Neural progenitor cell (in vitro differentiated cells): ENCODE results near the gene TWIST1. TPM values are rescaled to one million over a fixed set of nuclear protein-coding genes. Genes with fewer than 3 reads are reported as not detected.

Experiments
- DNase-seq: peaks from one replicate; pipeline ENCODE4 v3.0.0-alpha.2; 2016; ENCODE audit warnings: low spot score
- H2AFZ ChIP-seq: fragments of 200-600 bp; sonication (generic); replicated peaks from 2 replicates; pipeline ENCODE4 v1.6.1; 2016; ENCODE audit warnings: antibody characterized with exemption
- H3F3A ChIP-seq: fragments of 200-600 bp; sonication (generic); 2 replicates; pipeline ENCODE4 v1.6.1; 2016; ENCODE audit warnings: antibody characterized with exemption, low read depth
- H3K27ac ChIP-seq: fragments of 200-600 bp; sonication (generic); 2 replicates; pipeline ENCODE4 v1.5.1; 2016; ENCODE audit warnings: mild to moderate bottlenecking
- H3K27me3 ChIP-seq: fragments of 200-600 bp; sonication (generic); 2 replicates; pipeline ENCODE4 v1.6.1; 2016; ENCODE audit warnings: mild to moderate bottlenecking, moderate library complexity
- H3K36me3 ChIP-seq: fragments of 200-600 bp; sonication (generic); 2 replicates; pipeline ENCODE4 v1.5.1; 2016
- H3K4me1 ChIP-seq: fragments of 200-600 bp; sonication (generic); 2 replicates; pipeline ENCODE4 v1.6.1; 2016; ENCODE audit warnings: mixed run types
- H3K4me2 ChIP-seq: fragments of 200-600 bp; sonication (generic); 2 replicates; pipeline ENCODE4 v1.6.1; 2016
- H3K4me3 ChIP-seq: fragments of 200-600 bp; sonication (generic); 2 replicates; pipeline ENCODE4 v1.5.1; 2016
- H3K79me2 ChIP-seq: fragments of 200-600 bp; sonication (generic); 2 replicates; pipeline ENCODE4 v1.6.1; 2016; ENCODE audit warnings: low read depth
- H3K9ac ChIP-seq: fragments of 200-600 bp; sonication (generic); 2 replicates; pipeline ENCODE4 v1.6.1; 2016
- H3K9me3 ChIP-seq: fragments of 200-600 bp; sonication (generic); 2 replicates; pipeline ENCODE4 v1.5.1; 2016; ENCODE audit warnings: low read depth
- H4K20me1 ChIP-seq: fragments of 200-600 bp; sonication (generic); 2 replicates; pipeline ENCODE4 v1.6.1; 2016; ENCODE audit warnings: low read depth
- H3K27ac Mint-ChIP-seq: 3 replicates; pipeline ENCODE4 v1.8.0; 2021; ENCODE audit warnings: mixed read lengths
- H3K27me3 Mint-ChIP-seq: 2 replicates; pipeline ENCODE4 v1.8.0; 2022; ENCODE audit warnings: low read depth, mild to moderate bottlenecking, inconsistent platforms, moderate library complexity, mixed read lengths; ENCODE audit not compliant: insufficient read depth
- H3K36me3 Mint-ChIP-seq: 3 replicates; pipeline ENCODE4 v1.8.0; 2021; ENCODE audit warnings: mixed read lengths
- H3K4me1 Mint-ChIP-seq: 3 replicates; pipeline ENCODE4 v1.8.0; 2021; ENCODE audit warnings: mixed read lengths
- H3K4me3 Mint-ChIP-seq: 3 replicates; pipeline ENCODE4 v1.8.0; 2021; ENCODE audit warnings: mild to moderate bottlenecking, moderate library complexity, mixed read lengths
- H3K9me3 Mint-ChIP-seq: 3 replicates; pipeline ENCODE4 v1.8.0; 2020; ENCODE audit warnings: mixed read lengths
- EZH2 ChIP-seq: fragments of 200-600 bp; sonication (generic); IDR thresholded peaks from 2 replicates; pipeline ENCODE4 v1.6.1; 2017; ENCODE audit warnings: antibody characterized with exemption, mild to moderate bottlenecking, moderate library complexity
- EZH2phosphoT487 ChIP-seq: fragments of 200-600 bp; sonication (generic); IDR thresholded peaks from 2 replicates; pipeline ENCODE4 v1.6.1; 2017; ENCODE audit warnings: antibody characterized with exemption
- total RNA-seq: library from RNA; depleted of rRNA; stranded (reverse); fragments of >200 nt; gene quantifications from 2 replicates; pipeline ENCODE4 v1.2.3, GENCODE V29; 2015; ENCODE audit warnings: low replicate concordance
- TF ChIP-seq, protein P1 (sequence below): fragments of 200-600 bp; sonication (generic); IDR thresholded peaks from 2 replicates; pipeline ENCODE4 v1.5.1; 2017; ENCODE audit warnings: antibody characterized with exemption, mild to moderate bottlenecking

TWIST1 gene
- total RNA-seq, 1 donor from 2014 or later: not detected

DNA sequence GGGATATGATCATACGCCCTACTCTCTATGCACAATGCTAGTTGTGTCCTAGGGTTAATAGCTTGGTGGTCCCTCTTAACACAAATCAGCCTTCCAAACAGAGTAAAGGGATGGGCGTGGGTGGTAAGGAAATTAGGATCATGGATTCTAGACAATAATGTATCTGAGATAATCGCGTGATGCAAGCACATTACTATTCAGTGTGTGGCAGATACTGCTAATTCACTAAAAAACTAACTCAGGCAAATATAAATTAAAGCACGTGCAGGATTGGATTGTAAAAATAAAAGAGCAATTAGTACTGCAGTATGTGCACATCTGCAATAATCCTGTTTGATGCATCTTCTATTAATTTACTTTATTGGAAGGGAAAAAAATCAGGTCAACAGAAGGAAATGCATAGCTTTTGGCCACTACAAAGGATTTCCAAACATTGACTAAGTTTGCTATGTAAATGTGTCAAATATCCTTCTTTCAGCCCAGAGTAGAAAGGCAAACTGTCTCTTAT, 22.0 kb downstream of the TWIST1 start:
- no peak overlapping the region for H3K4me3 ChIP-seq
- H3K36me3 ChIP-seq: no peaks in the 10 kb centered on the region
- Mint-ChIP-seq H3K9me3 (no peaks in the 10 kb centered on the region), H3K4me1 (no peaks in the 10 kb centered on the region), H3K4me3 (no peak overlapping the region), H3K27ac (no peak overlapping the region), H3K27me3 (peaks cover 2% of the 10 kb centered on the region), H3K36me3 (no peaks in the 10 kb centered on the region)
- H3K27ac ChIP-seq: no peak overlapping the region
- no peak overlapping the region for H3K4me2 ChIP-seq
- no peak for DNase-seq
- no peaks in the 10 kb centered on the region for H4K20me1 ChIP-seq
- H3K9ac ChIP-seq: no peak overlapping the region
- H3K4me1 ChIP-seq: no peaks in the 10 kb centered on the region
- H3K79me2 ChIP-seq: no peaks in the 10 kb centered on the region
- H2AFZ ChIP-seq: no peak overlapping the region
- no peaks in the 10 kb centered on the region for H3K9me3 ChIP-seq
- peaks cover 18% of the 10 kb centered on the region for H3K27me3 ChIP-seq
- TF ChIP-seq, protein P1, sequence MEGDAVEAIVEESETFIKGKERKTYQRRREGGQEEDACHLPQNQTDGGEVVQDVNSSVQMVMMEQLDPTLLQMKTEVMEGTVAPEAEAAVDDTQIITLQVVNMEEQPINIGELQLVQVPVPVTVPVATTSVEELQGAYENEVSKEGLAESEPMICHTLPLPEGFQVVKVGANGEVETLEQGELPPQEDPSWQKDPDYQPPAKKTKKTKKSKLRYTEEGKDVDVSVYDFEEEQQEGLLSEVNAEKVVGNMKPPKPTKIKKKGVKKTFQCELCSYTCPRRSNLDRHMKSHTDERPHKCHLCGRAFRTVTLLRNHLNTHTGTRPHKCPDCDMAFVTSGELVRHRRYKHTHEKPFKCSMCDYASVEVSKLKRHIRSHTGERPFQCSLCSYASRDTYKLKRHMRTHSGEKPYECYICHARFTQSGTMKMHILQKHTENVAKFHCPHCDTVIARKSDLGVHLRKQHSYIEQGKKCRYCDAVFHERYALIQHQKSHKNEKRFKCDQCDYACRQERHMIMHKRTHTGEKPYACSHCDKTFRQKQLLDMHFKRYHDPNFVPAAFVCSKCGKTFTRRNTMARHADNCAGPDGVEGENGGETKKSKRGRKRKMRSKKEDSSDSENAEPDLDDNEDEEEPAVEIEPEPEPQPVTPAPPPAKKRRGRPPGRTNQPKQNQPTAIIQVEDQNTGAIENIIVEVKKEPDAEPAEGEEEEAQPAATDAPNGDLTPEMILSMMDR: no peak
- TF ChIP-seq EZH2phosphoT487 (no peak), EZH2 (no peak)
- H3F3A ChIP-seq: no peaks in the 10 kb centered on the region

DNA sequence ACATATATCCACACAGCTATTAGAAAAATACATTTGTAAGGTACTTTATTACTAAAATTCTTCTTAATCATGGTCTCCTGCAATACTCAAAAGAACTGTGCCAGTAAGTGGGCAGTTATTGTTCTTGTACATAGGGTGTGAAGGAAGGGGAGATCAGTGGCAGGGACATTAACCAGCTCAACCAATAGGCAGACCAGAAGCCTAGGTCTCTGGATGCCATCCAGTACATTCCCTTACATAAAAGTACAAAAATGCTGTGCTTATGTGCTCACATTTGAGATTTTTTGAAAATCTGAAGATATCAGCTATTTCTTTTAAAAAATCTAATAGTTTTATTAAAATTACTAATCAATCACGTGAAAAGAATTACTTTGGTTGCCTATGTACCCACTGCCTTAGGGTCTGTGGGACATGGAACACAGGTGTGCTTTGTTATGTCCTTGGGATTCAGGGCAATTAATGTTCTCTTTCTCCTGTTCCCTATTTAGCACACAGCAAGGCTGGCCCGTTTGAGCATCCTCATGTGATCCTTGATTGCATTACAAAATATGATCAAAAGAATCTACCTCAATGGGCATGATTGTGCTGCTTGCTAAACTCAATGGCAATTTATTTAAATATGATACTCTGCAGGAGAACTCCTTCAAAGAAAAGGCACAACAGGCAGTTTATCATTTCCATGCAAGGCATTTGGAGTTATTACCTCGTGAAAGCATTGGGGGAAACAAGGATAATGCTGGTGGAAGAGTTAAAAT, 22.7 kb downstream of the TWIST1 start:
- Histone ChIP-seq H3K4me1 (no peaks in the 10 kb centered on the region), H3K27me3 (peaks cover 11% of the 10 kb centered on the region), H3K4me3 (no peak overlapping the region), H3F3A (no peaks in the 10 kb centered on the region), H4K20me1 (no peaks in the 10 kb centered on the region), H2AFZ (no peak overlapping the region), H3K36me3 (no peaks in the 10 kb centered on the region), H3K9me3 (no peaks in the 10 kb centered on the region), H3K27ac (no peak overlapping the region), H3K9ac (no peak overlapping the region), H3K4me2 (no peak overlapping the region), H3K79me2 (no peaks in the 10 kb centered on the region)
- Mint-ChIP-seq H3K4me3 (no peak overlapping the region), H3K36me3 (no peaks in the 10 kb centered on the region), H3K9me3 (no peaks in the 10 kb centered on the region), H3K27ac (no peak overlapping the region), H3K4me1 (no peaks in the 10 kb centered on the region), H3K27me3 (peaks cover 2% of the 10 kb centered on the region)
- no peak for TF ChIP-seq EZH2
- TF ChIP-seq, protein P1: no peak
- TF ChIP-seq EZH2phosphoT487: no peak
- no peak for DNase-seq

DNA sequence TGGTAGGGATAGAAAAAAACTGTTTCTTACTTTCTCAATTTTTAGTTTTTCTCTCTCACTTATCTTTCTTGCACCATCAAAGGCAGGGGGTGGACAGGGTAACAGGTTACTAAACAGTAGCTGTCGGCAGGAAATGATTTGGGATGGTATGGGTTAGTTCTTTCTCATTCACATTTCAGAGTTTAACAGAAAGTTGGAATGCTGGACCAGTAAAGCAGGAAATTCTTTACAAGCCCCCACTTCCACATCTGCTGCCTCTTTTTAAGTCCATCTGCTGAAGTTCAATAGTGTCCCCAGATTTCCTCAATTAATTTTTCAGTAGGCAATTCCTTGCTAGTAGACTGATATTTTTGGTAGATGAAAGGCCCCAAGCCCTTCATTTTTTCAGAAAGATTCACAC, 23.3 kb downstream of the TWIST1 start:
- Mint-ChIP-seq H3K27ac (no peak overlapping the region), H3K27me3 (peaks cover 2% of the 10 kb centered on the region), H3K4me3 (no peak overlapping the region), H3K9me3 (no peaks in the 10 kb centered on the region), H3K4me1 (no peaks in the 10 kb centered on the region), H3K36me3 (no peaks in the 10 kb centered on the region)
- H3F3A ChIP-seq: no peaks in the 10 kb centered on the region
- no peaks in the 10 kb centered on the region for H3K79me2 ChIP-seq
- no peak overlapping the region for H3K27ac ChIP-seq
- H3K4me3 ChIP-seq: no peak overlapping the region
- no peak for DNase-seq
- no peak overlapping the region for H2AFZ ChIP-seq
- no peaks in the 10 kb centered on the region for H3K4me1 ChIP-seq
- H3K4me2 ChIP-seq: no peak overlapping the region
- no peak overlapping the region for H3K9ac ChIP-seq
- no peaks in the 10 kb centered on the region for H3K9me3 ChIP-seq
- no peaks in the 10 kb centered on the region for H4K20me1 ChIP-seq
- TF ChIP-seq EZH2phosphoT487 (no peak), EZH2 (no peak)
- TF ChIP-seq, protein P1: no peak
- peaks cover 9% of the 10 kb centered on the region for H3K27me3 ChIP-seq
- H3K36me3 ChIP-seq: no peaks in the 10 kb centered on the region
